GM12878 (cell line): ENCODE measurements around the gene EFCAB11. TPM values are rescaled to one million over a fixed set of nuclear protein-coding genes. Genes with fewer than 3 reads are reported as not detected.

Source experiments
- CHD1 ChIP-seq: IDR thresholded peaks from 2 replicates; pipeline ENCODE4 v1.6.1; 2012; ENCODE audit warnings: low read depth, low read length, improper control_type of control experiment
- HDGF ChIP-seq: fragments of 450-650 bp; IDR thresholded peaks from 2 replicates; pipeline ENCODE4 v1.6.1; 2016; ENCODE audit warnings: antibody characterized with exemption
- MEF2B ChIP-seq: fragments of 450-650 bp; IDR thresholded peaks from 2 replicates; pipeline ENCODE4 v1.6.1; 2018; ENCODE audit warnings: mild to moderate bottlenecking, moderate library complexity; ENCODE audit not compliant: partially characterized antibody, poor library complexity, severe bottlenecking
- NFYA ChIP-seq: IDR thresholded peaks from 2 replicates; pipeline ENCODE4 v1.6.1; 2011; ENCODE audit warnings: low read depth, mild to moderate bottlenecking, low read length, improper control_type of control experiment, borderline replicate concordance
- RAD21 ChIP-seq: IDR thresholded peaks from 2 replicates; pipeline ENCODE4 v1.6.1; 2011; ENCODE audit warnings: mild to moderate bottlenecking, low read depth, low read length, moderate library complexity; ENCODE audit not compliant: insufficient read depth
- RFX5 ChIP-seq: IDR thresholded peaks from 2 replicates; pipeline ENCODE4 v1.6.1; 2011; ENCODE audit warnings: low read depth, low read length, improper control_type of control experiment
- SP1 ChIP-seq: IDR thresholded peaks from one replicate; pipeline ENCODE4 v1.6.1; 2011; ENCODE audit warnings: low read depth, low read length
- TAF1 ChIP-seq: IDR thresholded peaks from 2 replicates; pipeline ENCODE4 v1.6.1; 2011; ENCODE audit warnings: mild to moderate bottlenecking, low read depth, low read length, borderline replicate concordance
- polyA plus RNA-seq, 11 experiments: library from polyadenylated mRNA; depleted of rRNA in 4 of 11; unstranded in 6 of 11; stranded (reverse) in 5 of 11; fragments of >200 nt; fragmentation: Nextera tagmentation in 4 of 11; fragmentation: Illumina TruSeq in 1 of 11; extraction: Ambion mirVana in 4 of 11; extraction: Trizol in 1 of 11; gene quantifications; 1 replicate in 1 of 11; 2 replicates in 10 of 11; pipeline versions ENCODE4 v1.2.1 to v1.2.3, GENCODE V29; 2011 to 2016; ENCODE audit warnings: inconsistent platforms in 2 of 11, missing spikeins in 2 of 11, low read depth in 1 of 11
- total RNA-seq, 4 experiments: library from RNA; depleted of rRNA in 3 of 4; stranded (reverse); fragments of >200 nt in 3 of 4; fragmentation: Illumina TruSeq in 1 of 4; extraction: Trizol in 1 of 4; gene quantifications; 2 replicates each; pipeline versions ENCODE4 v1.2.1 to v1.2.3, GENCODE V29; 2013 to 2021
- TF ChIP-seq, protein P1 (sequence below): fragments of 450-650 bp; IDR thresholded peaks from 2 replicates; pipeline ENCODE4 v1.6.1; 2017; ENCODE audit warnings: low read depth, mild to moderate bottlenecking, moderate library complexity
- TF ChIP-seq, protein P2 (sequence below): IDR thresholded peaks from 2 replicates; pipeline ENCODE4 v1.6.1; 2011; ENCODE audit warnings: low read depth, mild to moderate bottlenecking, low read length, moderate library complexity, borderline replicate concordance; ENCODE audit errors: extremely low read depth
- TF ChIP-seq, protein P3 (sequence below): IDR thresholded peaks from 2 replicates; pipeline ENCODE4 v1.6.1; 2011; ENCODE audit warnings: borderline replicate concordance, low read depth, mild to moderate bottlenecking, moderate library complexity, low read length; ENCODE audit not compliant: insufficient read depth, poor library complexity, severe bottlenecking

EFCAB11 gene
- total and polyA plus RNA-seq, 10 of the 15 experiments (the other 5 are each of a cell fraction or from before 2014, with no cell fraction given): 8.6 to 37.4 (median 18.0) TPM

DNA sequence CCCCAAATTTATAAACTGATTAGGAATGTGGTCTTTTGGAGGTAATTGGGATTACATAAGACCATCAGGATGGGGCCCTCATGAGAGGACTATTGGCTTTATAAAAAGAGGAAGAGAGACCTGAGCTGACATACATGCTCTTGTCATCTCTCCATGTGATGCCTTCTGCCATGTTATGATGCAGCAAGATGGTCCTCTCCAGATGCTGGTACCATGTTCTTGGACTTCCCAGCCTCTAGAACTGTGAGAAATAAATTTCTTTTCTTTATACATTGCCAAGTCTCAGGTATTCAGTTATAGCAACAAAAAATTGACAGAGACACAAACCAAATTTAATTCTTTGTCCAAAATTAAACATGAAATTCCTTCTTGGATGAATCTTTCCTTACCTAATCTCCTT is 92.9 kb downstream of the EFCAB11 start (continued):
- TF ChIP-seq, protein P1, sequence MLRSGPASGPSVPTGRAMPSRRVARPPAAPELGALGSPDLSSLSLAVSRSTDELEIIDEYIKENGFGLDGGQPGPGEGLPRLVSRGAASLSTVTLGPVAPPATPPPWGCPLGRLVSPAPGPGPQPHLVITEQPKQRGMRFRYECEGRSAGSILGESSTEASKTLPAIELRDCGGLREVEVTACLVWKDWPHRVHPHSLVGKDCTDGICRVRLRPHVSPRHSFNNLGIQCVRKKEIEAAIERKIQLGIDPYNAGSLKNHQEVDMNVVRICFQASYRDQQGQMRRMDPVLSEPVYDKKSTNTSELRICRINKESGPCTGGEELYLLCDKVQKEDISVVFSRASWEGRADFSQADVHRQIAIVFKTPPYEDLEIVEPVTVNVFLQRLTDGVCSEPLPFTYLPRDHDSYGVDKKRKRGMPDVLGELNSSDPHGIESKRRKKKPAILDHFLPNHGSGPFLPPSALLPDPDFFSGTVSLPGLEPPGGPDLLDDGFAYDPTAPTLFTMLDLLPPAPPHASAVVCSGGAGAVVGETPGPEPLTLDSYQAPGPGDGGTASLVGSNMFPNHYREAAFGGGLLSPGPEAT: no peak
- no peak for TF ChIP-seq RAD21
- TF ChIP-seq, protein P2, sequence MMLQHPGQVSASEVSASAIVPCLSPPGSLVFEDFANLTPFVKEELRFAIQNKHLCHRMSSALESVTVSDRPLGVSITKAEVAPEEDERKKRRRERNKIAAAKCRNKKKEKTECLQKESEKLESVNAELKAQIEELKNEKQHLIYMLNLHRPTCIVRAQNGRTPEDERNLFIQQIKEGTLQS: no peak
- no peak for TF ChIP-seq SP1
- TF ChIP-seq HDGF: no peak
- no peak for TF ChIP-seq MEF2B
- no peak for TF ChIP-seq CHD1
- TF ChIP-seq NFYA: no peak
- no peak for TF ChIP-seq TAF1
- TF ChIP-seq, protein P3, sequence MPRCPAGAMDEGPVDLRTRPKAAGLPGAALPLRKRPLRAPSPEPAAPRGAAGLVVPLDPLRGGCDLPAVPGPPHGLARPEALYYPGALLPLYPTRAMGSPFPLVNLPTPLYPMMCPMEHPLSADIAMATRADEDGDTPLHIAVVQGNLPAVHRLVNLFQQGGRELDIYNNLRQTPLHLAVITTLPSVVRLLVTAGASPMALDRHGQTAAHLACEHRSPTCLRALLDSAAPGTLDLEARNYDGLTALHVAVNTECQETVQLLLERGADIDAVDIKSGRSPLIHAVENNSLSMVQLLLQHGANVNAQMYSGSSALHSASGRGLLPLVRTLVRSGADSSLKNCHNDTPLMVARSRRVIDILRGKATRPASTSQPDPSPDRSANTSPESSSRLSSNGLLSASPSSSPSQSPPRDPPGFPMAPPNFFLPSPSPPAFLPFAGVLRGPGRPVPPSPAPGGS: no peak
- no peak for TF ChIP-seq RFX5
